ENCODE data around the gene ETNK2. TPM values are rescaled to one million over a fixed set of nuclear protein-coding genes. Genes with fewer than 3 reads are reported as not detected.

The ETNK2 gene
- total RNA-seq, 2 donors from 2014 or later, result 16.7 to 24.4 TPM

- Histone ChIP-seq H3K4me1 (ENCODE audit: control insufficient read depth, insufficient read depth, low read length) (peaks cover 17% of the 10 kb centered on the region), H3K9me3 (ENCODE audit: control insufficient read depth, low read length) (no peaks in the 10 kb centered on the region), H3K27me3 (ENCODE audit: control insufficient read depth, insufficient read depth, low read length, poor library complexity, severe bottlenecking) (no peaks in the 10 kb centered on the region), H3K4me3 (ENCODE audit: low read length) (no peak overlapping the region), H3K9ac (ENCODE audit: extremely low read depth, low read length, poor library complexity, severe bottlenecking) (no peak overlapping the region), H3K36me3 (ENCODE audit: control insufficient read depth, insufficient read depth, low read length) (no peaks in the 10 kb centered on the region), H3K27ac (ENCODE audit: low read depth, low read length) (no peak overlapping the region)
- no peak for DNase-seq
- no peak overlapping the region for H3K4me3 Mint-ChIP-seq
- peaks cover 59% of the 10 kb centered on the region for H3K4me1 Mint-ChIP-seq
- WGBS, 2 experiments (ENCODE audit: insufficient coverage in 1 of 2, insufficient read length in 1 of 2), result 92% methylated on average over 1 of the region's 1 CpG; no CpG with 5 or more reads in 1 of the 2 experiments
- no peak for TF ChIP-seq CTCF (conservative IDR thresholded peaks at IDR 0.05)
- H3K27ac Mint-ChIP-seq, result no peak overlapping the region
- no peaks in the 10 kb centered on the region for H3K9me3 Mint-ChIP-seq
- H3K36me3 Mint-ChIP-seq (ENCODE audit: low read depth), result no peaks in the 10 kb centered on the region
- H3K27me3 Mint-ChIP-seq (ENCODE audit: insufficient read depth), result no peaks in the 10 kb centered on the region
Observed at GRCh38 chr1:204106825-204107224, 45.0 kb downstream of the ETNK2 start.

- Mint-ChIP-seq H3K27ac (no peak overlapping the region), H3K4me3 (no peak overlapping the region), H3K27me3 (ENCODE audit: insufficient read depth) (no peaks in the 10 kb centered on the region), H3K36me3 (ENCODE audit: low read depth) (no peaks in the 10 kb centered on the region), H3K9me3 (no peaks in the 10 kb centered on the region), H3K4me1 (peaks cover 70% of the 10 kb centered on the region)
- H3K4me1 ChIP-seq (ENCODE audit: control insufficient read depth, insufficient read depth, low read length), result peaks cover 26% of the 10 kb centered on the region
- no peaks in the 10 kb centered on the region for H3K9me3 ChIP-seq (ENCODE audit: control insufficient read depth, low read length)
- DNase-seq, result no peak
- H3K9ac ChIP-seq (ENCODE audit: extremely low read depth, low read length, poor library complexity, severe bottlenecking), result no peak overlapping the region
- H3K27me3 ChIP-seq (ENCODE audit: control insufficient read depth, insufficient read depth, low read length, poor library complexity, severe bottlenecking), result no peaks in the 10 kb centered on the region
- no peaks in the 10 kb centered on the region for H3K36me3 ChIP-seq (ENCODE audit: control insufficient read depth, insufficient read depth, low read length)
- no peak overlapping the region for H3K4me3 ChIP-seq (ENCODE audit: low read length)
- no peak overlapping the region for H3K27ac ChIP-seq (ENCODE audit: low read depth, low read length)
- WGBS, 2 experiments (ENCODE audit: insufficient coverage in 1 of 2, insufficient read length in 1 of 2), result 86 to 94% methylated on average over 1 to 6 of the region's 6 CpGs
- TF ChIP-seq CTCF (conservative IDR thresholded peaks at IDR 0.05), result no peak
Observed at GRCh38 chr1:204105131-204105515, 46.7 kb downstream of the ETNK2 start.

- Histone ChIP-seq H3K4me3 (ENCODE audit: low read length) (no peak overlapping the region), H3K36me3 (ENCODE audit: control insufficient read depth, insufficient read depth, low read length) (no peaks in the 10 kb centered on the region), H3K9me3 (ENCODE audit: control insufficient read depth, low read length) (no peaks in the 10 kb centered on the region), H3K27ac (ENCODE audit: low read depth, low read length) (no peak overlapping the region), H3K9ac (ENCODE audit: extremely low read depth, low read length, poor library complexity, severe bottlenecking) (no peak overlapping the region), H3K4me1 (ENCODE audit: control insufficient read depth, insufficient read depth, low read length) (peaks cover 28% of the 10 kb centered on the region), H3K27me3 (ENCODE audit: control insufficient read depth, insufficient read depth, low read length, poor library complexity, severe bottlenecking) (no peaks in the 10 kb centered on the region)
- Mint-ChIP-seq H3K4me3 (no peak overlapping the region), H3K9me3 (no peaks in the 10 kb centered on the region), H3K27me3 (ENCODE audit: insufficient read depth) (no peaks in the 10 kb centered on the region), H3K36me3 (ENCODE audit: low read depth) (no peaks in the 10 kb centered on the region), H3K27ac (no peak overlapping the region), H3K4me1 (peaks cover 70% of the 10 kb centered on the region)
- DNase-seq, result no peak
- no peak for TF ChIP-seq CTCF (conservative IDR thresholded peaks at IDR 0.05)
- WGBS, 2 experiments (ENCODE audit: insufficient coverage in 1 of 2, insufficient read length in 1 of 2), result 92 to 96% methylated on average over 7 to 14 of the region's 14 CpGs
Observed at GRCh38 chr1:204104331-204105130, 47.3 kb downstream of the ETNK2 start.
